ENCODE data around the gene FXYD4.
A peak's percentile ranks its signal among the peaks of the same experiment; 100 is the strongest.

FXYD4 gene

GRCh38 chr10:43396928-43397624, 25.6 kb downstream of the FXYD4 start:
- DNase-seq = peak; percentile 84

DNA sequence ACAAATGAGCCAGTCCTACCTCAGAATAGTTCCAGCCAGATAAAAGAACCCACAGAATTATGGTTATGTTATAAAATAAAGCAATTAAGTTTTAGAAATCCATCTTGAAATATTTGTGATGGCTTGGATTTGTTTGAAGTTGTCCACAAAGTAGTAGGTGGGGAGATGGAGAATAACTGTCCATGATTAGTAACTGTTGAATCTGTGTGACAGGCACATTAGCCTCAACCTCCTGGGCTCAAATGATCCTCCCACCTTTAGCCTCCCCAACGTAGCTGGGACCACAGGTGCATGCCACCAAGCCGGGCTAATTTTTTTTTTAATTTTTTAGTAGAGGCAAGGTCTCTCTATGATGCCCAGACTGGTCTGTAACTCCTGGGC, 27.5 kb downstream of the FXYD4 start:
- DNase-seq = peak; percentile 17

DNA sequence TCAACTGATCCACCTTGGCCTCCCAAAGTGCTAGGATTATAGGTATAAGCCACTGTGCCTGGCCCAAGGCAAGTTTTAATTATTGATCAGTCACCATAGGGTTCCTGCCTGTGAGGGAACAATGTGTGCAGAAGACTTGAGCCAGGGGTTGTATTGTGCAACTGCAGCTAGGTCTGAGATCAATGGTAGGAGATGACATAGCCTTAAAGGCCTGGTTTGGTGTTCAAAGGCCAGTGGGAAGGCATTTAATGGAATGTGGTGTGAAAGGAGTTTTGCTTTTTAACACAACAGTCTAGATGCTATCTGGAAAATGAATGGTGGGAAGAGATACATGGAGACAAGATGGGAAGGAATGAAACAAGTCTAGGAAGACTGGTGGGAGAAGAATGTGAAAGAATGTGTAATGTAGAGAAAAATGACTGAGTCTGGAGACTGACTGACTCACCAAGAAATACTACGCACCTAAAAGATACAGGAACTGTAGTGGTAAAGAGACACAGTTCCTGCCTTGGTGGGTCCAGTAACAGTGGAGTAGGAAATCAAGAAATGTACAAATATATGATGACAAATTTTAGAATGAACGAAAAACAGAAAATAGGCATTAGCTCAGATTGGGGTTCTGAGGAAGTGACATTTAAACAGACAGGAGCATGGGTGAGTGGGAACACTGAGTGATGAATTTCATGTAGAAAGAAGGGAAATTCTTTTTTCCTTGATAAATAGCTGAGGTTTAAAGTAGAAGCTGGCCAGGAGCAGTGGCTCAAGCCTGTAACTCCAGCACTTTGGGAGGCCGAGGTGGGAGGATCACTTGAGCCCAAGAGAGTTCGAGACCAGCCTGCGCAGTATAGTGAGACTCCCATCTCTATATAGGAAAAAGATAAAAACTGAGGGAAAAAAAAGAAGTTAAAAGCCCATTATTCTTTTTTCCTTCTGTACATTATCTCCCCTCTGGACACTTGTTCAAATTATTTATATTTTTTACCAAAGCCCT, 28.2 kb downstream of the FXYD4 start:
- peak; percentile 15 for DNase-seq

- peak; percentile 6 for DNase-seq
These were observed 30.2 kb downstream of the FXYD4 start for GRCh38 chr10:43401627-43402026.

DNA sequence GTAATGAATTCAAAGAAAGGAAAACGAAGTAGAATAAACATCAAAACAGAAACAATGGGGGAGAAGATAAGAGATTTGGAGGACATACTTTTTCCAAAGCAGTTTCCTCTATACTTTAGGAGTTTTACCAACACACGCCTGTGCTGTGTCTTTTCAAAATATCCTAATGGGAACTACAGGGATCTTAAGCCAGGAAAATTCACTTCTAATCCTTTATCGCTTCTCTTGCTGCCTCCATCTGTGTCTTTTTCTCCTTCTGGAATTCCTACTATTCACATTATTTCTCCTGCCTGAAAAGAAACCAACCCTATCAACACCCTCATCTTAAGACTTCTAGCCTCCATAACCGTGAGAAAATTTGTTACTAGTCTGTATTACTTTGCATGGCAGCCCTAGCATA, 30.7 kb downstream of the FXYD4 start:
- DNase-seq = no peak

DNA sequence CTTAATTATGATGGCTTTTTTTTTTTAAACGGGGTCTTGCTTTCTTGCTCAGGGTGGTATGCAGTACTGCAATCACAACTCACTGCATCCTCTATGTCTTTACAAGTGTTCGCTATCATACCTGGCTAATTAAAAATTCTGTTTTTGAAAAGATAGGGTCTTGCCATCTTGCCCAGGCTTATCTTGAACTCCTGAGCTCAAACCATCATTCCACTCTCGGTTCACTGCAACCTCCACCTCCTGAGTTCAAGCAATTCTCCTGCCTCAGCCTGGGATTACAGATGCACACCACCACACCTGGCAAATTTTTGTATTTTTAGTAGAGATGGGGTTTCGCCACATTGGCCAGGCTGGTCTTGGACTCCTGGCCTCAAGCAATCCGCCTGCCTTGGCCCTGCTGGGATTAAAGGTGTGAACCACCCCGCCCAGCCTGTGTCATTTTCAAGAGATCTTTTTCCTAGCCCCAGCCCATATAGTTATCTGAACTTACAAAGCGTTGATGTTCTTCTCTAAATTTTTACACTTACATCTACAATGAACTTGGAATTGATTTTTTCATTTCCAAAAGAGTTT, 31.5 kb downstream of the FXYD4 start:
- peak; percentile 25 for DNase-seq

DNA sequence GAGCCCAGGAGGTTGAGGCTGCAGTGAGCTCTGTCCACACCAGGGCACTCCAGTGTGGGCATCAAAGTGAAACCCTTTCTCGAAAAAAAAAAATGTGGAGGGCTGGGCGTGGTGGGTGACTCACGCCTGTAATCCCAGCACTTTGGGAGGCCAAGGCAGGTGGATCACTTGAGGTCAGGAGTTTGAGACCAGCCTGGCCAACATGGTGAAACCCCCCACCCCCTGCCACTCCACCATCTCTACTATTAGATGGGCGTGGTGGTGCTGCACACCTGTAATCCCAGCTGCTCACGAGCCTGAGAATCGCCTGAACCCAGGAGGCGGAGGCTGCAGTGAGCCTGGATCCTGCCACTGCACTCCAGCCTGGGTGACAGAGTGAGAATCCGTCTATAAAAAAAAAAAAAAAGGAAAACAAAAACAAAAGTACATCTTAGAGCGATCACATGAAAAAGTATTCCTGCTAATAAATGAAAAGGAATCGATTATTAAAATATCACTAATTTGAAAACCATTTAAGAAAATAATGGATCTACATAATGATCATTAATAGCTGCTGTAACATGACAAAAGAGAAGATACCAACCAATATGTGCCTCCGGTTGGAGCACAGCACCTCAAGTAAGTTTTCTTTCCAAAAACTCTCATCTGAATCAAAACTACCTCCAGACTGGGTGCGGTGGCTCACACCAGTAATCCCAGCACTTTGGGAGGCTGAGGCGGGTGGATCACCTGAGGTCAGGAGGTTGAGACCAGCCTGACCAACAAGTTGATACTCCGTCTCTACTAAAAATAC, 32.7 kb downstream of the FXYD4 start:
- DNase-seq = peak; percentile 29

- DNase-seq = peak; percentile 15
These were observed 33.3 kb downstream of the FXYD4 start for GRCh38 chr10:43404704-43405084.

GRCh38 chr10:43407148-43407575, 35.7 kb downstream of the FXYD4 start:
- peak; percentile 78 for DNase-seq

GRCh38 chr10:43407576-43408330, 36.3 kb downstream of the FXYD4 start:
- peak; percentile 87 for DNase-seq

GRCh38 chr10:43408331-43408709, 36.9 kb downstream of the FXYD4 start:
- no peak for DNase-seq

DNA sequence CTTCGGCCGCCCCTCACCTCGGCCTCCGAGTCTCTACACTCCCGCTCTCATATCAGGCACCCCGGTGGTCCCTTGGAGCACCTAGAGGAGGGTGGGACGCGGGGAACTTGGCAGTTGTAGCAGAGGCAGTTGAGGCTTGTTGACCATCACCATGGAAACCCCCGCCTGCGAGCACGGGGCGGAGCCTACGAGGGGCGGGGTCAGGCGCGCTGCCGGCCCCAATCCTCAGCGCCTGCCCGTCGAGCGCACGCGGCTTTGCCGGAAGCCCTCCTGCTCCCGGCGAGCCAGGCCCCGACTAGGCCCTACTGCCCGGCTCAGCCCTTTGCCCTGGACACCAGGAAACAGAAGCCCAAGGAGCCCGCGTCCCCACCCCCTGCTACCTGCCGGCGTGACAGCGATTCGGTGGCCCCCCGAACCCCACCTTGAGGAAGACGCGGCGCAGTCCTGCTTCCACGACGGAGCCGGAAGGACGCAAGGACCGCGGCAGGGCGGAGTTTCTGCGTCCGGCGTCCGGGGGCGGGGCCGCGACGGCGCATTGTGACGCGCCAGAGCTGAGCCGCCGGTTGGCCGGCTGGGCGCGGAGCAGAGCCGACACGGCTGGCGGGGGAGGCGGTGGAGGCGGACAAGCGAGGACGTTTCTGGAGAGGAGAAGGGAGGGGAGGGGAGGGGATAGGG, 37.4 kb downstream of the FXYD4 start, which contains the start of gene HNRNPF:
Gene HNRNPF (minus strand): TSS at position 477 of the 675 bp plus-strand sequence. CDS start 21,302 bp downstream, outside the sequence.
- DNase-seq = peak; percentile 96

GRCh38 chr10:43409385-43410109, 38.1 kb downstream of the FXYD4 start:
- DNase-seq = peak; percentile 70

DNA sequence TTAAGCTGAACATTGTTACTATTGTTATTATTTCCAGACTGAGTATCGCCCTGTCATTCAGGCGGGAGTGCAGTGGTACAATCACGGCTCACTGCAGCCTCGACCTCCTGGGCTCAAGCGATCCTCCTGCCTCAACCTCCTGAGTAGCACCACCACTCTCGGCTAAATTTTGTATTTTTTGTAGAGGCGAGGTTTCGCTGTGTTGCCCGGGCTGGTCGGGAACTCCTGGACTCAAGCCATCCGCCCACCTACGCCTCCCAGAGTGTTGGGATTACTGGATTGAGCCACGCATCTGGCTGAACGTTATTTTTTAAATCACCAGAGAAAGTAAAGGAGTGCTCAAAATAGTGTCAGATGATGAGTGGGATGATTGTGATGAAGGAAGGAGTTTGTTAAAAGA, 38.9 kb downstream of the FXYD4 start:
- peak; percentile 17 for DNase-seq

- no peak for DNase-seq
These were observed 40.1 kb downstream of the FXYD4 start for GRCh38 chr10:43411536-43411935.

DNA sequence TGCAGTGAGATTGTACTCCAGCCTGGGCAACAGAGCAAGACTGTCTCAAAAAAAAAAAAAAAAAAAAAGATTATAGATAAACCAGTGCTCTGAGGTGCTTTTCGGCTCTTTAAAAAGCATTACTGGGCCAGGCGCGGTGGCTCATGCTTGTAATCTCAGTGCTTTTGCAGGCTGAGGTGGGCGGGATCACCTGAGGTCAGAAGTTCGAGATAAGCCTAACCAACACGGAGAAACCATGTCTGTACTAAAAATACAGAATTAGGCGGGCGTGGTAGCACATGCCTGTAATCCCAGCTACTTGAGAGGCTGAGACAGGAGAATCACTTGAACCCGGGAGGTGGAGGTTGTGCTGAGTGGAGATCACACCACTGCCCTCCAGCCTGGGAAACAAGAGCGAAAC, 44.1 kb downstream of the FXYD4 start:
- DNase-seq = no peak

DNA sequence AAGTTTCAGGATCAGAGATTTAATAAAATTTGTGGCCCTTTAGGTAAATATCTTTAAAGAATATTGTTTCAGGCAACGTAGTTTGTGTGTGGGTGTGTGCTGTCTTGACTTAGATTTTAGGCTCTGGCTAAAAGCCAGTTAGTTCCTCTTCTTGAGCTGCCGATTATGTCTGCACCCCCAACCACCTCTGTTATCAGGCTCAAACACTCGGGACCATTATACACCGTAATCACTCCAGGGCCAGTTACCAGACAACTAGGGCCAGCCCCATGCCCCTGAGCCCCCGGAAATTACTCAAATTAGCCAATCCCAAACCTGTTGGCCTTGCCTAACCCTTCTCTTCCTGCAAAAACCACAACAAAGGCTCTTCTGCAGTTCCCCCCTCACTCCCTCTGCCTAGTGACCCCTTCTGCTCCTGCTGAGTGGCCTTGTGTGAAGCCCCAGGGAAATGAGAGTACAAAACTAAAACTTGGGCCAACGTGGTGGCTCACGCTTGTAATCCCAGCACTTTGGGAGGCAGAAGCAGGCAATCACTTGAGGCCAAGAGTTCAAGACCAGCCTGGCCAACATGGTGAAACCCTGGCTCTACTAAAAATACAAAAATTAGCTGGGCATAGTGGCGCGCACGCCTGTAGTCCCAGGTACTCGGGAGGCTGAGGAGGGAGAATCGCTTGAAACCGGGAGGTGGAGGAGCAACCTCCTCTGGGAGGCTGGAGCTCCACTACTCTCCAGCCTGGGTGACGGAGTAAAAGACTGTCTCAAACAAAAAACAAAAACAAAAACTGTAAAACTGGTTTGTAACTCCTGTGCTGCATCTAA, 46.7 kb downstream of the FXYD4 start:
- DNase-seq = no peak

GRCh38 chr10:43419997-43420368, 48.5 kb downstream of the FXYD4 start:
- DNase-seq = no peak

DNA sequence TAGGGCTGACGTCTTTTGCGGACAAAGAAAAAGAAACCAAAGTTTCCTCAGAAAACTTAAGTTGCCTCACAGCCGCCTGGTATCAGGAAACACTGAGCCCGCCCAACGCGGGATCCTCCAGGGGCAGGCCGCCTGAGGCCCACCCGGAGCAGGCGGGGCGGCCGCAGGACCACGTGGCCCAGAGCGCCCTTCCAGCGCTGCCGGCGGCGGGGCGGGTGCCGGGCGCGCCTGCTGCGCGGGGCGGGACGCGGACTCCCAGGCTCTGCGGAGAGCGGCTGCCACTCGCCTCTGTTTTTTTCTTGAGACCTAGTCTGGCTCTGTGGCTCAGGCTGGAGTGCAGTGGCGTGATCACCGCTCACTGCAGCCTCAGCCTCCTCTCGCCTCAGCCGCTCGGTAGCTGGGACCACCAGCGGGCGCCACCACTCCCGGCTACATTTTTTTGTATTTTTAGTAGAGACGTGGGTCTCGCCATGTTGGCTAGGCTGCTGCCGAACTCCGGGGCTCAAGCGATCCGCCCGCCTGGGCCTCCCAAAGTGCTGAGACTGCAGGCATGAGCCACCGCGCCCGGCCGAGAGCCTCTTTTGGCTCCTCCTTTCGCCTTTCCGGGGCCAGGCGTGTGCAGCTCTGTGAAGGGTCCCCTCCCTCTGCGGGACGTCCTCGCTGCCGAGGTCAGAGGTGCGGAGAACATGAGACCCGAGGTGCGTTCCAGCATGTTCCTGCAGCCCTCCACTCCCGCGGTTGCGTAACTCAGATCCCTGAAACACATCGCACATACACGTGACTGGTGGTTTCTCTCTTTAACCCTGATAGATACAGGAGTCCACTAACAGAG, 49.1 kb downstream of the FXYD4 start:
- peak; percentile 74 for DNase-seq
